ENCODE results near the gene TBL1Y.

GRCh38 chrY:7040662-7041061, 130.2 kb downstream of the TBL1Y start:
- no peak for TF ChIP-seq CTCF (conservative IDR thresholded peaks at IDR 0.05; ENCODE audit: low read length)
- TF ChIP-seq EZH2phosphoT487 (IDR thresholded peaks at IDR 0.05; ENCODE audit: borderline replicate concordance): no peak

All from Loucy (cell line).